ENCODE data around the gene MCOLN3.

DNA sequence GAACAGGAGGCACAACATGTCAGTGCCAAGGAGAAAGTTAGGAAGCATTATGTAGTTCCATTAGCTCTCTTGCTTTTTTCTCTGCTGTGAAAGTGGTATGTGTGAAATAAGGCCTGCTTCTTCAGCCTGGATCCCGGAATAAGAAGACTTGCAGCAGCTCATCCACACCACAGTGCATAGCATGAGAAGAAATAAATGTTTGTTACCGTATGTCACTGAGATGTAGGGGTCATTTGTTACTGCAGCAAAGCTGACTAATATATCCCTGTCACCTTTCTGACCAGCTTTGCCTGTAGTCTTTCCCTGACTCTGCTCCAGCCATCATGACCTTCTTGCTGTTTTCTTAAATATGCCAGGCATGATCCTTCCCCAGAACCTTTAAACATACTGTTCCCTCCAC lies 20.5 kb upstream of the MCOLN3 start:
- TF ChIP-seq, protein P1, sequence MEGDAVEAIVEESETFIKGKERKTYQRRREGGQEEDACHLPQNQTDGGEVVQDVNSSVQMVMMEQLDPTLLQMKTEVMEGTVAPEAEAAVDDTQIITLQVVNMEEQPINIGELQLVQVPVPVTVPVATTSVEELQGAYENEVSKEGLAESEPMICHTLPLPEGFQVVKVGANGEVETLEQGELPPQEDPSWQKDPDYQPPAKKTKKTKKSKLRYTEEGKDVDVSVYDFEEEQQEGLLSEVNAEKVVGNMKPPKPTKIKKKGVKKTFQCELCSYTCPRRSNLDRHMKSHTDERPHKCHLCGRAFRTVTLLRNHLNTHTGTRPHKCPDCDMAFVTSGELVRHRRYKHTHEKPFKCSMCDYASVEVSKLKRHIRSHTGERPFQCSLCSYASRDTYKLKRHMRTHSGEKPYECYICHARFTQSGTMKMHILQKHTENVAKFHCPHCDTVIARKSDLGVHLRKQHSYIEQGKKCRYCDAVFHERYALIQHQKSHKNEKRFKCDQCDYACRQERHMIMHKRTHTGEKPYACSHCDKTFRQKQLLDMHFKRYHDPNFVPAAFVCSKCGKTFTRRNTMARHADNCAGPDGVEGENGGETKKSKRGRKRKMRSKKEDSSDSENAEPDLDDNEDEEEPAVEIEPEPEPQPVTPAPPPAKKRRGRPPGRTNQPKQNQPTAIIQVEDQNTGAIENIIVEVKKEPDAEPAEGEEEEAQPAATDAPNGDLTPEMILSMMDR (IDR thresholded peaks at IDR 0.05; ENCODE audit: low read length), result no peak
- no peak for TF ChIP-seq EZH2 (IDR thresholded peaks at IDR 0.05; ENCODE audit: borderline replicate concordance, low read length)

Measured in OCI-LY1 (cell line).